ENCODE results near the gene UBXN2A. TPM values are rescaled to one million over a fixed set of nuclear protein-coding genes. Genes with fewer than 3 reads are reported as not detected.
A peak's percentile ranks its signal among the peaks of the same experiment; 100 is the strongest.

The UBXN2A gene
- total and polyA plus RNA-seq, 10 donors: 4.3 to 12.4 (median 8.5) TPM

DNA sequence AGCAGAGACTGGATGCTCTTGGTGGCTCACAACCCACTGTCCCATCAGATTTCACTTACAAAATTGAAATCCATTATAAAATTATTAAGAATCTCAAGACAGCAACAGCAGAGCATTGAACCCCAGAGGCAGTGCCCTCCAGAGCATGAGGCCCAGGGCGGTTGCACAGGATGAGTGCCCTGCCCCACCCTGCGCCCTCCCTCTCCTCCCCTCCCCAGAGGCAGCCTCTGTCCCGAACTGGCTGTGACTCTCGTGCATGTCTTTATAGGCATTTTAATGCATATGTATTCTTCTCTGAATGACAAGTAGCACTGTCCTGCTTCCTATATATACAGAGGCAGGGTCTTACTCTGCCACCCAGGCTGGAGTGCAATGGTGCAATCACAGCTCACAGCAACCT lies 80.0 kb downstream of the UBXN2A start:
- 74 to 90% (median 83%) methylated on average over 4 of the region's 4 CpGs for WGBS, 5 donors
- TF ChIP-seq, protein P1, sequence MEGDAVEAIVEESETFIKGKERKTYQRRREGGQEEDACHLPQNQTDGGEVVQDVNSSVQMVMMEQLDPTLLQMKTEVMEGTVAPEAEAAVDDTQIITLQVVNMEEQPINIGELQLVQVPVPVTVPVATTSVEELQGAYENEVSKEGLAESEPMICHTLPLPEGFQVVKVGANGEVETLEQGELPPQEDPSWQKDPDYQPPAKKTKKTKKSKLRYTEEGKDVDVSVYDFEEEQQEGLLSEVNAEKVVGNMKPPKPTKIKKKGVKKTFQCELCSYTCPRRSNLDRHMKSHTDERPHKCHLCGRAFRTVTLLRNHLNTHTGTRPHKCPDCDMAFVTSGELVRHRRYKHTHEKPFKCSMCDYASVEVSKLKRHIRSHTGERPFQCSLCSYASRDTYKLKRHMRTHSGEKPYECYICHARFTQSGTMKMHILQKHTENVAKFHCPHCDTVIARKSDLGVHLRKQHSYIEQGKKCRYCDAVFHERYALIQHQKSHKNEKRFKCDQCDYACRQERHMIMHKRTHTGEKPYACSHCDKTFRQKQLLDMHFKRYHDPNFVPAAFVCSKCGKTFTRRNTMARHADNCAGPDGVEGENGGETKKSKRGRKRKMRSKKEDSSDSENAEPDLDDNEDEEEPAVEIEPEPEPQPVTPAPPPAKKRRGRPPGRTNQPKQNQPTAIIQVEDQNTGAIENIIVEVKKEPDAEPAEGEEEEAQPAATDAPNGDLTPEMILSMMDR (IDR thresholded peaks at IDR 0.05 in 8 of 11, conservative IDR thresholded peaks at IDR 0.05 in 3 of 11): no peak
- TF ChIP-seq POLR2A (IDR thresholded peaks at IDR 0.05): no peak
- TF ChIP-seq POLR2AphosphoS5 (IDR thresholded peaks at IDR 0.05): no peak
- Histone ChIP-seq H3K27ac (no peak overlapping the region), H3K4me3 (no peak overlapping the region), H3K9me3 (no peaks in the 10 kb centered on the region), H3K27me3 (replicated peaks in 1 of 7) (no peaks in the 10 kb centered on the region), H3K4me1 (no peaks in the 10 kb centered on the region), H3K36me3 (peaks cover 0 to 38% (median 23%) of the 10 kb centered on the region in 6 donors)
- intact Hi-C loops (cut with DNase I; ENCODE audit: low total_unique reads): no loop called here
- DNase-seq: no peak

DNA sequence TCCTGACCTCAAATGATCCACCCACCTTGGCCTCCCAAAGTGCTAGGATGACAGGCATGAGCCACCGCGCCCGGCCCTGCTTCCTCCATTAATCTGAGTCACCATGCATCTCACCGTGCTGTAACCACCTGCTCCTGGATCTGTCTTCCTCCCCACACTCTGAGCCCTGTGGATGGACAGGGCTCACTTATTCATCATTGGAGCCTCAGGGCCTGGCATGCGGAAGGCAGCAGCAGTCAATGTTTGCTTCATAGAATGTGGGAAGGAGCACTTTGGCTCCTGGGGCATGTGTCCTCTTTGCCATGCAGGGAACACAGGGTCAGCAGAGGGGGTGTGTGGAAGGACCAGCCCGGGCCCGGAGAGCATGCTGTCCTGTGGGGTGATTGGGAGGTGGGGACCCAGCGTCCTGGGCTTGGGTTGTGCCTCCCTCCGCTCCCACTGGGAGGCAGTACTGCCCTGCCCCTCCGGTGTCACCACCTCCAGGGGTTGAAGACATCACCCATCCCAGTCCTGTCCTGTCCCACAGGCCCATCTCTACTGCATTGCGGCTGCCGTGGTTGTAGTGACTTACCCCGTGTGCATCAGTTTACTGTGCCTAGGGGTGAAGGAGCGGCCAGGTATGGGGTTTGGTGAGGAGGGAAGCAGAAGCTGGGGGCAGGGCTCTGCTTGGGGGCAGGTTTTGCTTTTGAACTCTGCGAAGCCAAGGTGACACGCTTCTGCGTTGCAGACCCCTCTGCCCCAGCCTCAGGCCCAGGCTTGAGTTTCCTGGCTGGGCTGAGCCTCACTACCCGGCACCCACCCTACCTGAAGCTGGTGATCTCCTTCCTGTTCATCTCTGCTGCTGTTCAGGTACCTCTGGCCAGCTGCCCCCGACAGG lies 81.1 kb downstream of the UBXN2A start:
- H3K36me3 ChIP-seq: peaks cover 0 to 50% (median 27%) of the 10 kb centered on the region in 6 donors
- no peak overlapping the region for H3K27ac ChIP-seq
- H3K9me3 ChIP-seq: no peaks in the 10 kb centered on the region
- no peak overlapping the region for H3K4me3 ChIP-seq
- H3K27me3 ChIP-seq (replicated peaks in 1 of 7): no peaks in the 10 kb centered on the region
- DNase-seq: peak; percentile 74
- intact Hi-C loops (cut with DNase I; ENCODE audit: low total_unique reads): no loop called here
- no peaks in the 10 kb centered on the region for H3K4me1 ChIP-seq
- TF ChIP-seq POLR2AphosphoS5 (IDR thresholded peaks at IDR 0.05): no peak
- TF ChIP-seq, protein P1 (IDR thresholded peaks at IDR 0.05 in 8 of 11, conservative IDR thresholded peaks at IDR 0.05 in 3 of 11): peak in 5 of 11 experiments; percentile 13 to 34 (median 14)
- 77 to 84% (median 83%) methylated on average over 19 of the region's 19 CpGs for WGBS, 5 donors

- no peaks in the 10 kb centered on the region for H3K27me3 ChIP-seq (replicated peaks in 1 of 7)
- H3K27ac ChIP-seq: no peak overlapping the region
- DNase-seq: no peak
- no peaks in the 10 kb centered on the region for H3K4me1 ChIP-seq
- 91 to 95% (median 94%) methylated on average over 12 to 14 of the region's 14 CpGs for WGBS, 5 donors
- peaks cover 0 to 60% (median 27%) of the 10 kb centered on the region in 6 donors for H3K36me3 ChIP-seq
- H3K9me3 ChIP-seq: no peaks in the 10 kb centered on the region
- no peak overlapping the region for H3K4me3 ChIP-seq
- intact Hi-C loops (cut with DNase I; ENCODE audit: low total_unique reads): no loop called here
- TF ChIP-seq POLR2A (IDR thresholded peaks at IDR 0.05) (no peak), POLR2AphosphoS5 (IDR thresholded peaks at IDR 0.05) (peak in 1 of 3 donors; percentile 7)
Observed at GRCh38 chr2:24022324-24022974, 82.2 kb downstream of the UBXN2A start.

DNA sequence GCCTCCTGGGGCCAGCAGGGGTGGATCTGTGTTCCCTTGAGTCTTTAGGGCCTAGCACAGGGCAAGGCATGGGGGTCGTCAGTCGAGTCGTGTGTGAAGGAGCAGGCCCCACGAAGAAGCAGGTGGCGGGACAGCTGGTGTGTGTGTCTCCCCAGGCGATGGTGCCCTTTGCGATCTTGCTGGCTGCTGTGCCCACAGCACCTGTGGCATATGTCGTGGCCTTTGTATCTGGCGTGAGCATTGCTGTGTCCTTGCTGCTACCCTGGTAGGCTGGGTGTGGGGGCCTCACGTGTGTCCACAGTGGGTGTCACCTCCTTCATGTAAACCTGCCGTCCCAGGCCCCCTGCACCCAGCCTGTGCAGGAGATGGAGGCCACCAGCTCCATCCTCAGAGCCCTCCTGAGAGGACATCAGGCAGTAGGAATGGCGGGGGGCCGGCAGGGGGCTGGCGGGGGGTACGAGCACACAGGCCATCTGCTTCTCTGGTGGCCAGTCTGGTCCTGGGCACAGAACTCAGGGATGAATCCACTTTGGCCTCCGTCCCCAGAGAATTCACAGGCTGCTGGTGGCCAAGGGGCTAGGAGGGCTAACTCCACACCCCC lies 82.8 kb downstream of the UBXN2A start:
- Histone ChIP-seq H3K4me1 (no peaks in the 10 kb centered on the region), H3K27ac (no peak overlapping the region), H3K27me3 (replicated peaks in 1 of 7) (no peaks in the 10 kb centered on the region), H3K9me3 (no peaks in the 10 kb centered on the region), H3K36me3 (peaks cover 0 to 67% (median 29%) of the 10 kb centered on the region in 6 donors), H3K4me3 (no peak overlapping the region)
- TF ChIP-seq POLR2AphosphoS5 (IDR thresholded peaks at IDR 0.05): no peak
- no peak for DNase-seq
- intact Hi-C loops (cut with DNase I; ENCODE audit: low total_unique reads): no loop called here
- 84 to 94% (median 90%) methylated on average over 13 to 16 of the region's 16 CpGs for WGBS, 5 donors
